HG02884 (cell line): ENCODE results near the gene CHCHD6.
A peak's percentile ranks its signal among the peaks of the same experiment; 100 is the strongest.

Source experiments
- ATAC-seq: cut with Tn5 transposase; IDR thresholded peaks from one replicate; pipeline ENCODE4 v1.9.1; 2021; ENCODE audit warnings: mild to moderate bottlenecking, moderate library complexity; ENCODE audit not compliant: unreplicated experiment

CHCHD6 gene

GRCh38 chr3:126889276-126890201 lies 185.5 kb downstream of the CHCHD6 start:
- no peak for ATAC-seq

- no peak for ATAC-seq
Measured at GRCh38 chr3:126891141-126891540, 187.1 kb downstream of the CHCHD6 start.

GRCh38 chr3:126891791-126892190 lies 187.8 kb downstream of the CHCHD6 start:
- ATAC-seq, result no peak

- ATAC-seq, result no peak
Measured at GRCh38 chr3:126893651-126894050, 189.6 kb downstream of the CHCHD6 start.

- no peak for ATAC-seq
Measured at GRCh38 chr3:126894475-126894874, 190.4 kb downstream of the CHCHD6 start.

GRCh38 chr3:126895178-126896066 lies 191.4 kb downstream of the CHCHD6 start:
- no peak for ATAC-seq

- ATAC-seq, result no peak
Measured at GRCh38 chr3:126896067-126896441, 192.0 kb downstream of the CHCHD6 start.

- no peak for ATAC-seq
Measured at GRCh38 chr3:126896968-126897367, 192.9 kb downstream of the CHCHD6 start.

- no peak for ATAC-seq
Measured at GRCh38 chr3:126897943-126898342, 193.9 kb downstream of the CHCHD6 start.

GRCh38 chr3:126900859-126901540 lies 197.0 kb downstream of the CHCHD6 start:
- ATAC-seq, result no peak

GRCh38 chr3:126901631-126902030 lies 197.6 kb downstream of the CHCHD6 start:
- ATAC-seq, result no peak

- ATAC-seq, result no peak
Measured at GRCh38 chr3:126903521-126903920, 199.5 kb downstream of the CHCHD6 start.

GRCh38 chr3:126907557-126907956 lies 203.5 kb downstream of the CHCHD6 start:
- no peak for ATAC-seq

- ATAC-seq, result no peak
Measured at GRCh38 chr3:126908752-126909275, 204.8 kb downstream of the CHCHD6 start.

GRCh38 chr3:126910231-126910630 lies 206.2 kb downstream of the CHCHD6 start:
- no peak for ATAC-seq

GRCh38 chr3:126911162-126912026 lies 207.4 kb downstream of the CHCHD6 start:
- ATAC-seq, result peak; percentile 98

- ATAC-seq, result no peak
Measured at GRCh38 chr3:126912027-126912422, 208.0 kb downstream of the CHCHD6 start.

GRCh38 chr3:126912491-126913195 lies 208.6 kb downstream of the CHCHD6 start:
- no peak for ATAC-seq

- no peak for ATAC-seq
Measured at GRCh38 chr3:126913524-126913923, 209.5 kb downstream of the CHCHD6 start.
